ENCODE results near the gene GRM4. TPM values are rescaled to one million over a fixed set of nuclear protein-coding genes. Genes with fewer than 3 reads are reported as not detected.

GRM4 gene
- total RNA-seq, 1 experiment from 2014 or later, result 5.6 TPM

- WGBS (ENCODE audit: extremely low coverage, insufficient read length, low lambda C conversion rate), result no CpG with 5 or more reads among the region's 10 CpGs
Observed at GRCh38 chr6:34104628-34105027, 41.3 kb downstream of the GRM4 start.

More at GRCh38 chr6:34104628-34105027, 41.3 kb downstream of the GRM4 start:
- no peak for DNase-seq
- no peak overlapping the region for H4K91ac ChIP-seq (ENCODE audit: insufficient read length, low read depth, low read length)
- H4K8ac ChIP-seq (replicated peaks; ENCODE audit: insufficient read length, low read depth, low read length), result no peak overlapping the region
- H3K4ac ChIP-seq (ENCODE audit: low read depth, low read length), result no peak overlapping the region
- H2BK120ac ChIP-seq (ENCODE audit: low read depth, low read length, poor library complexity, severe bottlenecking), result no peak overlapping the region
- no peak overlapping the region for H4K5ac ChIP-seq (ENCODE audit: insufficient read length, low read depth, low read length)
- no peaks in the 10 kb centered on the region for H3K23me2 ChIP-seq (ENCODE audit: insufficient read length, low read depth, low read length, poor library complexity, severe bottlenecking)
- no peak overlapping the region for H3K27ac ChIP-seq (ENCODE audit: insufficient read length, low read depth, low read length)
- H3K4me2 ChIP-seq (ENCODE audit: insufficient read depth, insufficient read length, low read length), result no peak overlapping the region
- no peaks in the 10 kb centered on the region for H3K4me1 ChIP-seq (ENCODE audit: insufficient read depth, low read length)
- H3K9me3 ChIP-seq (ENCODE audit: control insufficient read depth, low read depth, low read length), result no peaks in the 10 kb centered on the region
- Mint-ChIP-seq H3K4me3 (no peak overlapping the region), H3K36me3 (ENCODE audit: insufficient read depth in 1 of 3, low read depth in 3 of 3) (no peaks in the 10 kb centered on the region), H3K27me3 (ENCODE audit: low read depth) (no peaks in the 10 kb centered on the region), H3K27ac (peak overlapping the region in 2 of 3 experiments; percentile 20 to 53; a peak in 1 of 7 replicates), H3K9me3 (no peaks in the 10 kb centered on the region), H3K4me1 (peaks cover 4 to 17% of the 10 kb centered on the region in 2 experiments)
- no peak overlapping the region for H2BK5ac ChIP-seq (ENCODE audit: insufficient read length, low read length)
- no peaks in the 10 kb centered on the region for H3K27me3 ChIP-seq (ENCODE audit: insufficient read depth, low read length)
- no peak overlapping the region for H3K23ac ChIP-seq (ENCODE audit: insufficient read length, low read depth, low read length)
- H2BK15ac ChIP-seq (ENCODE audit: low read depth, low read length), result no peak overlapping the region
- H3K14ac ChIP-seq (ENCODE audit: insufficient read depth, low read length), result no peak overlapping the region
- H2AFZ ChIP-seq (ENCODE audit: low read length), result no peak overlapping the region
- H3T11ph ChIP-seq (ENCODE audit: low read length), result no peak overlapping the region
- TF ChIP-seq, protein P1, sequence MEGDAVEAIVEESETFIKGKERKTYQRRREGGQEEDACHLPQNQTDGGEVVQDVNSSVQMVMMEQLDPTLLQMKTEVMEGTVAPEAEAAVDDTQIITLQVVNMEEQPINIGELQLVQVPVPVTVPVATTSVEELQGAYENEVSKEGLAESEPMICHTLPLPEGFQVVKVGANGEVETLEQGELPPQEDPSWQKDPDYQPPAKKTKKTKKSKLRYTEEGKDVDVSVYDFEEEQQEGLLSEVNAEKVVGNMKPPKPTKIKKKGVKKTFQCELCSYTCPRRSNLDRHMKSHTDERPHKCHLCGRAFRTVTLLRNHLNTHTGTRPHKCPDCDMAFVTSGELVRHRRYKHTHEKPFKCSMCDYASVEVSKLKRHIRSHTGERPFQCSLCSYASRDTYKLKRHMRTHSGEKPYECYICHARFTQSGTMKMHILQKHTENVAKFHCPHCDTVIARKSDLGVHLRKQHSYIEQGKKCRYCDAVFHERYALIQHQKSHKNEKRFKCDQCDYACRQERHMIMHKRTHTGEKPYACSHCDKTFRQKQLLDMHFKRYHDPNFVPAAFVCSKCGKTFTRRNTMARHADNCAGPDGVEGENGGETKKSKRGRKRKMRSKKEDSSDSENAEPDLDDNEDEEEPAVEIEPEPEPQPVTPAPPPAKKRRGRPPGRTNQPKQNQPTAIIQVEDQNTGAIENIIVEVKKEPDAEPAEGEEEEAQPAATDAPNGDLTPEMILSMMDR (conservative IDR thresholded peaks at IDR 0.05), result no peak
- no peaks in the 10 kb centered on the region for H3K79me1 ChIP-seq (ENCODE audit: insufficient read depth, low read depth, low read length, poor library complexity, severe bottlenecking)
- no peak overlapping the region for H3K56ac ChIP-seq (ENCODE audit: insufficient read length, low read depth, low read length)
- no peaks in the 10 kb centered on the region for H3K79me2 ChIP-seq (ENCODE audit: insufficient read depth, low read length)
- no peak overlapping the region for H2BK20ac ChIP-seq (ENCODE audit: low read depth, low read length, poor library complexity, severe bottlenecking)
- H2BK12ac ChIP-seq (ENCODE audit: insufficient read length, low read depth, low read length), result no peak overlapping the region
- no peak overlapping the region for H3K18ac ChIP-seq (ENCODE audit: insufficient read length, low read depth, low read length)
- peaks cover 2% of the 10 kb centered on the region for H4K20me1 ChIP-seq (ENCODE audit: control insufficient read depth, insufficient read depth, insufficient read length)
- no peak overlapping the region for H2AK5ac ChIP-seq (ENCODE audit: insufficient read length, low read length)
- H3K9ac ChIP-seq (ENCODE audit: extremely low read depth, insufficient read length, low read length), result no peak overlapping the region

All from H9 (cell line).